Astrocyte (in vitro differentiated cells and primary cell): ENCODE results near the gene TRIM9. TPM values are rescaled to one million over a fixed set of nuclear protein-coding genes. Genes with fewer than 3 reads are reported as not detected.

Experiments
- DNase-seq: peaks from one replicate; pipeline ENCODE4 v3.0.0-alpha.2; 2010; ENCODE audit warnings: low read depth
- FAIRE-seq: peaks from 2 replicates; lab custom pipeline; 2011; peaks lifted over from hg19 to GRCh38; lab: Jason Lieb, UNC
- H2AFZ ChIP-seq: 2 replicates; pipeline ENCODE4 v1.6.0; 2012; ENCODE audit warnings: low read depth, low read length, inconsistent platforms
- H3K27ac ChIP-seq: 2 replicates; pipeline ENCODE4 v1.5.1; 2011; ENCODE audit warnings: low read depth, low read length, inconsistent platforms
- H3K27me3 ChIP-seq: 2 replicates; pipeline ENCODE4 v1.6.0; 2011; ENCODE audit warnings: low read length, inconsistent platforms; ENCODE audit not compliant: insufficient read depth
- H3K36me3 ChIP-seq: 2 replicates; pipeline ENCODE4 v1.5.1; 2011; ENCODE audit warnings: low read length, inconsistent platforms; ENCODE audit not compliant: insufficient read depth
- H3K4me1 ChIP-seq: 2 replicates; pipeline ENCODE4 v1.5.1; 2011; ENCODE audit warnings: low read length, inconsistent platforms; ENCODE audit not compliant: insufficient read depth
- H3K4me2 ChIP-seq: 2 replicates; pipeline ENCODE4 v1.6.0; 2012; ENCODE audit warnings: low read length, inconsistent platforms
- H3K4me3 ChIP-seq: 2 replicates; pipeline ENCODE4 v1.5.1; 2011; ENCODE audit warnings: low read depth, mild to moderate bottlenecking, low read length, inconsistent platforms; ENCODE audit not compliant: insufficient read depth
- H3K79me2 ChIP-seq: 2 replicates; pipeline ENCODE4 v1.6.0; 2012; ENCODE audit warnings: mild to moderate bottlenecking, low read length, inconsistent platforms; ENCODE audit not compliant: insufficient read depth
- H3K9ac ChIP-seq: 2 replicates; pipeline ENCODE4 v1.6.0; 2012; ENCODE audit warnings: mild to moderate bottlenecking, low read length, inconsistent platforms
- H3K9me3 ChIP-seq: 2 replicates; pipeline ENCODE4 v1.5.1; 2012; ENCODE audit warnings: low read depth, mild to moderate bottlenecking, low read length, inconsistent platforms; ENCODE audit not compliant: insufficient read depth
- H4K20me1 ChIP-seq: 2 replicates; pipeline ENCODE4 v1.6.0; 2012; ENCODE audit warnings: low read length, inconsistent platforms; ENCODE audit not compliant: insufficient read depth
- H3K27ac Mint-ChIP-seq: one replicate; pipeline ENCODE4 v1.8.0; 2021; ENCODE audit warnings: mild to moderate bottlenecking, mixed read lengths; ENCODE audit not compliant: unreplicated experiment
- H3K27me3 Mint-ChIP-seq: one replicate; pipeline ENCODE4 v1.8.0; 2021; ENCODE audit warnings: low read depth, mixed read lengths; ENCODE audit not compliant: unreplicated experiment
- H3K36me3 Mint-ChIP-seq: one replicate; pipeline ENCODE4 v1.8.0; 2021; ENCODE audit warnings: low read depth, mixed read lengths; ENCODE audit not compliant: unreplicated experiment
- H3K4me1 Mint-ChIP-seq: one replicate; pipeline ENCODE4 v1.8.0; 2021; ENCODE audit warnings: low read depth, mixed read lengths; ENCODE audit not compliant: unreplicated experiment
- H3K4me3 Mint-ChIP-seq: one replicate; pipeline ENCODE4 v1.8.0; 2021; ENCODE audit warnings: mild to moderate bottlenecking, moderate library complexity, mixed read lengths; ENCODE audit not compliant: unreplicated experiment
- H3K9me3 Mint-ChIP-seq: one replicate; pipeline ENCODE4 v1.8.0; 2021; ENCODE audit warnings: mild to moderate bottlenecking, mixed read lengths; ENCODE audit not compliant: unreplicated experiment
- EZH2 ChIP-seq: IDR thresholded peaks from 2 replicates; pipeline ENCODE4 v1.6.1; 2012; ENCODE audit warnings: mild to moderate bottlenecking, low read length, inconsistent platforms; ENCODE audit not compliant: insufficient read depth
- total RNA-seq: library from RNA; stranded (reverse); gene quantifications from 2 replicates; pipeline ENCODE4 v1.2.1, GENCODE V29; 2021
- TF ChIP-seq, protein P1 (sequence below): IDR thresholded peaks from 2 replicates; pipeline ENCODE4 v1.5.1; 2011; ENCODE audit warnings: low read depth, mild to moderate bottlenecking, inconsistent platforms, low read length, moderate library complexity; ENCODE audit not compliant: insufficient read depth

Gene TRIM9
- total RNA-seq, 1 donor from 2014 or later, result 4.7 TPM

DNA sequence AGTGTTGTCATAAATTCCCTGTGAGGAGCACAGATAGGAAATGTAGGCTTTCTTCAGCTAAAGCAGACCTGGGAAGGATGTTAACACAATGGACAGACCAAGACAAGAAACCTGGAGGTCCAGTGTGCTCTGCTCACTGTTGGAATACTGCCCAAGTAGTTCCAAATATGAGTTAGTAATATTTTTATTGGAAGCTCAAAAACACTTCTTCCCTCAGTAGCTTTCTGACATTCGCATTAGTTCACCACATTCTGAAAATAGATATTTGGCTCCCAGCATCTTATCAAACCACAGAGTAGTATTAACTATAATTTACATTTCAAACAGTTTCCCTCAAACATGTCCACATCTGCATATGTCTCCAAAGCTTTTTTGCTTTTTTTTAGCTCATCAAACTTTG, 75.8 kb downstream of the TRIM9 start:
- no peak for TF ChIP-seq EZH2
- TF ChIP-seq, protein P1, sequence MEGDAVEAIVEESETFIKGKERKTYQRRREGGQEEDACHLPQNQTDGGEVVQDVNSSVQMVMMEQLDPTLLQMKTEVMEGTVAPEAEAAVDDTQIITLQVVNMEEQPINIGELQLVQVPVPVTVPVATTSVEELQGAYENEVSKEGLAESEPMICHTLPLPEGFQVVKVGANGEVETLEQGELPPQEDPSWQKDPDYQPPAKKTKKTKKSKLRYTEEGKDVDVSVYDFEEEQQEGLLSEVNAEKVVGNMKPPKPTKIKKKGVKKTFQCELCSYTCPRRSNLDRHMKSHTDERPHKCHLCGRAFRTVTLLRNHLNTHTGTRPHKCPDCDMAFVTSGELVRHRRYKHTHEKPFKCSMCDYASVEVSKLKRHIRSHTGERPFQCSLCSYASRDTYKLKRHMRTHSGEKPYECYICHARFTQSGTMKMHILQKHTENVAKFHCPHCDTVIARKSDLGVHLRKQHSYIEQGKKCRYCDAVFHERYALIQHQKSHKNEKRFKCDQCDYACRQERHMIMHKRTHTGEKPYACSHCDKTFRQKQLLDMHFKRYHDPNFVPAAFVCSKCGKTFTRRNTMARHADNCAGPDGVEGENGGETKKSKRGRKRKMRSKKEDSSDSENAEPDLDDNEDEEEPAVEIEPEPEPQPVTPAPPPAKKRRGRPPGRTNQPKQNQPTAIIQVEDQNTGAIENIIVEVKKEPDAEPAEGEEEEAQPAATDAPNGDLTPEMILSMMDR, result no peak
- H3K27ac ChIP-seq, result no peak overlapping the region
- no peaks in the 10 kb centered on the region for H3K79me2 ChIP-seq
- Mint-ChIP-seq H3K27me3 (no peaks in the 10 kb centered on the region), H3K36me3 (peaks cover 11% of the 10 kb centered on the region), H3K27ac (peak overlapping the region; percentile 8), H3K4me1 (peaks cover 34% of the 10 kb centered on the region), H3K4me3 (no peak overlapping the region), H3K9me3 (no peaks in the 10 kb centered on the region)
- no peak overlapping the region for H3K4me3 ChIP-seq
- H2AFZ ChIP-seq, result no peak overlapping the region
- FAIRE-seq, result no peak
- peak; percentile 61 for DNase-seq
- H4K20me1 ChIP-seq, result no peaks in the 10 kb centered on the region
- H3K4me1 ChIP-seq, result peaks cover 14% of the 10 kb centered on the region
- no peaks in the 10 kb centered on the region for H3K27me3 ChIP-seq
- no peaks in the 10 kb centered on the region for H3K36me3 ChIP-seq
- H3K4me2 ChIP-seq, result no peak overlapping the region
- H3K9me3 ChIP-seq, result no peaks in the 10 kb centered on the region
- no peak overlapping the region for H3K9ac ChIP-seq

DNA sequence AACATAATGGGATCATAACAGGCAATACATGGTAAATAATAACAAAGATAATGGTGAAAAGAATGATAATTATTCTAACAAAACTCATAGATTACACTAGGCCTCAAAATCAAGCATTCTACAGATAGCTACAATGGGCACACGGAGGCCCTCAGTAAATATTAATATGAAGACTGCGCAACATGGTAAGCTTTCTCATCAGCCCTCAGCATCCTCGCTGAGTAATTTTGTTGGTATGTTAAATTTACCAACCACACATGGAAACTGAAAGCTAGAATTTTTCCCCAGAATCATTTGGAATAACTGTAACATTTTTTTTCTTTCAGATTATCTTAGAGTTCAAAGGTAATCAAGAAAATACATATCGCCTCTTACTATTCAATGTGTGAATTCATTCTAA, 76.4 kb downstream of the TRIM9 start:
- Histone ChIP-seq H3K4me1 (peaks cover 14% of the 10 kb centered on the region), H3K4me3 (no peak overlapping the region), H3K27ac (no peak overlapping the region), H4K20me1 (no peaks in the 10 kb centered on the region), H3K9ac (no peak overlapping the region), H3K27me3 (no peaks in the 10 kb centered on the region), H2AFZ (no peak overlapping the region), H3K4me2 (no peak overlapping the region), H3K79me2 (no peaks in the 10 kb centered on the region), H3K9me3 (no peaks in the 10 kb centered on the region), H3K36me3 (no peaks in the 10 kb centered on the region)
- Mint-ChIP-seq H3K27me3 (no peaks in the 10 kb centered on the region), H3K27ac (no peak overlapping the region), H3K4me1 (peaks cover 32% of the 10 kb centered on the region), H3K36me3 (peaks cover 11% of the 10 kb centered on the region), H3K4me3 (no peak overlapping the region), H3K9me3 (no peaks in the 10 kb centered on the region)
- no peak for FAIRE-seq
- peak; percentile 60 for DNase-seq
- TF ChIP-seq, protein P1, result no peak
- TF ChIP-seq EZH2, result no peak

DNA sequence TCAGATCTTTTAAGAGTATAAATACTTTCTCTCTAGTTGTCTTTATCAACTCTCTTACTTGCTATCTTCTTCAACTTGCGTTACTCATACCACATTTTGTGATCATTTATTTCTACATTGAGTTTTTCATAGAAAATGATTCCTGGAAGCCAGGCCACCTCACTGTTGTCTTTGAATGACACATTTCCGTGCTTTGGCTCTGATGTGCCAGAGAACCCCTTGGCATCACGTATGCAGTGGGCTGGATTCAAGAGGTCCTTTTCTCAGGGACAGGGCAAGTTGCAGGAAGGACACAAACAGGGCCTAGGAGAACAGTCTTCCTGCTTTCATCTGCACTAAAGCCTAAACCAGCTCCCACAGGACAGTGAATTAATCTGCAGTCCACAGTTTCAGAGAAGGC, 80.3 kb downstream of the TRIM9 start:
- FAIRE-seq (no peak), DNase-seq (no peak)
- Histone ChIP-seq H3K4me1 (peaks cover 9% of the 10 kb centered on the region), H3K27ac (no peak overlapping the region), H3K27me3 (no peaks in the 10 kb centered on the region), H3K4me2 (peak overlapping the region; percentile 3), H3K36me3 (no peaks in the 10 kb centered on the region), H3K9me3 (no peaks in the 10 kb centered on the region), H2AFZ (no peak overlapping the region), H3K79me2 (no peaks in the 10 kb centered on the region), H4K20me1 (no peaks in the 10 kb centered on the region), H3K9ac (no peak overlapping the region), H3K4me3 (no peak overlapping the region)
- H3K27ac Mint-ChIP-seq, result no peak overlapping the region
- no peaks in the 10 kb centered on the region for H3K27me3 Mint-ChIP-seq
- H3K4me3 Mint-ChIP-seq, result no peak overlapping the region
- peaks cover 2% of the 10 kb centered on the region for H3K36me3 Mint-ChIP-seq
- TF ChIP-seq EZH2, result no peak
- TF ChIP-seq, protein P1, result no peak
- peaks cover 21% of the 10 kb centered on the region for H3K4me1 Mint-ChIP-seq
- no peaks in the 10 kb centered on the region for H3K9me3 Mint-ChIP-seq
